Parathyroid adenoma (tissue), 2 donors: ENCODE measurements around the gene SF3B5.
"Not testable (repeated sequence)": the region's sequence is repeated elsewhere in the genome, so short reads cannot be mapped to it uniquely, and the experiment has no call there.

Source experiments
- H2AFZ ChIP-seq: fragments of 300-600 bp; sonication (generic); one replicate; pipeline ENCODE4 v1.7.0; 2017; ENCODE audit warnings: antibody characterized with exemption, mild to moderate bottlenecking
- H3K27ac ChIP-seq: fragments of 300-600 bp; sonication (generic); one replicate; pipeline ENCODE4 v1.7.0; 2017
- H3K27me3 ChIP-seq: fragments of 300-600 bp; sonication (generic); one replicate; pipeline ENCODE4 v1.7.0; 2017; ENCODE audit warnings: low read length; ENCODE audit not compliant: control insufficient read depth, insufficient read depth
- H3K36me3 ChIP-seq: fragments of 300-600 bp; sonication (generic); one replicate; pipeline ENCODE4 v1.7.0; 2017; ENCODE audit warnings: low read length; ENCODE audit not compliant: control insufficient read depth, insufficient read depth
- H3K4me1 ChIP-seq: fragments of 300-600 bp; sonication (generic); one replicate; pipeline ENCODE4 v1.7.0; 2017; ENCODE audit warnings: control low read depth
- H3K4me2 ChIP-seq: fragments of 300-600 bp; sonication (generic); one replicate; pipeline ENCODE4 v1.7.0; 2017; ENCODE audit warnings: low read length
- H3K4me3 ChIP-seq: fragments of 300-600 bp; sonication (generic); one replicate; pipeline ENCODE4 v1.7.0; 2017; ENCODE audit warnings: low read depth, low read length
- H3K79me2 ChIP-seq: fragments of 300-600 bp; sonication (generic); one replicate; pipeline ENCODE4 v1.7.0; 2017; ENCODE audit warnings: control low read depth
- H3K9ac ChIP-seq: fragments of 300-600 bp; sonication (generic); one replicate; pipeline ENCODE4 v1.7.0; 2017; ENCODE audit warnings: mild to moderate bottlenecking
- H3K9me3 ChIP-seq: fragments of 300-600 bp; sonication (generic); one replicate; pipeline ENCODE4 v1.7.0; 2017; ENCODE audit warnings: low read length; ENCODE audit not compliant: control insufficient read depth
- TF ChIP-seq, protein P1 (sequence below): fragments of 300-600 bp; sonication (generic); IDR thresholded peaks from one replicate; pipeline ENCODE4 v1.7.0; 2017; ENCODE audit warnings: antibody characterized with exemption, mild to moderate bottlenecking
- donor health status: primary hyperparathyroidism.

Gene SF3B5

DNA sequence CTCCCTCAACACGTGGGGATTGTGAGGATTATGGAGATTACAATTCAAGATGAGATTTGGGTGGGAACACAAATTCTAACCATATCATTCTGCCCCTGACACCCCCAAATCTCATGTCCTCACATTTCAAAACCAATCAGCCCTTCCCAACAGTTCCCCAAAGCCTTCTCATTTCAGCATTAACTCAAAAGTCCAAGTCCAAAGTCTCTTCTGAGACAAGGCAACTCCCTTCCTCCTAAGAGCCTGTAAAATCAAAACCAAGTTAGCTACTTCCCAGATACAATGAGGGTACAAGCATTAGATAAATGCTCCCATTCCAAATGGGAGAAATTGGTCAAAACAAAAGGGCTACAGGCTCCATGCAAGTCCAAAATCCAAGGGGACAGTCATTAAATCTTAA, 47.7 kb downstream of the SF3B5 start:
- Histone ChIP-seq H3K27ac (no peak overlapping the region), H3K36me3 (no peaks in the 10 kb centered on the region), H3K9me3 (no peaks in the 10 kb centered on the region), H3K9ac (no peak overlapping the region), H3K4me1 (no peaks in the 10 kb centered on the region), H2AFZ (no peak overlapping the region), H3K79me2 (no peaks in the 10 kb centered on the region), H3K27me3 (no peaks in the 10 kb centered on the region), H3K4me3 (no peak overlapping the region), H3K4me2 (no peak overlapping the region)
- TF ChIP-seq, protein P1, sequence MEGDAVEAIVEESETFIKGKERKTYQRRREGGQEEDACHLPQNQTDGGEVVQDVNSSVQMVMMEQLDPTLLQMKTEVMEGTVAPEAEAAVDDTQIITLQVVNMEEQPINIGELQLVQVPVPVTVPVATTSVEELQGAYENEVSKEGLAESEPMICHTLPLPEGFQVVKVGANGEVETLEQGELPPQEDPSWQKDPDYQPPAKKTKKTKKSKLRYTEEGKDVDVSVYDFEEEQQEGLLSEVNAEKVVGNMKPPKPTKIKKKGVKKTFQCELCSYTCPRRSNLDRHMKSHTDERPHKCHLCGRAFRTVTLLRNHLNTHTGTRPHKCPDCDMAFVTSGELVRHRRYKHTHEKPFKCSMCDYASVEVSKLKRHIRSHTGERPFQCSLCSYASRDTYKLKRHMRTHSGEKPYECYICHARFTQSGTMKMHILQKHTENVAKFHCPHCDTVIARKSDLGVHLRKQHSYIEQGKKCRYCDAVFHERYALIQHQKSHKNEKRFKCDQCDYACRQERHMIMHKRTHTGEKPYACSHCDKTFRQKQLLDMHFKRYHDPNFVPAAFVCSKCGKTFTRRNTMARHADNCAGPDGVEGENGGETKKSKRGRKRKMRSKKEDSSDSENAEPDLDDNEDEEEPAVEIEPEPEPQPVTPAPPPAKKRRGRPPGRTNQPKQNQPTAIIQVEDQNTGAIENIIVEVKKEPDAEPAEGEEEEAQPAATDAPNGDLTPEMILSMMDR: no peak

DNA sequence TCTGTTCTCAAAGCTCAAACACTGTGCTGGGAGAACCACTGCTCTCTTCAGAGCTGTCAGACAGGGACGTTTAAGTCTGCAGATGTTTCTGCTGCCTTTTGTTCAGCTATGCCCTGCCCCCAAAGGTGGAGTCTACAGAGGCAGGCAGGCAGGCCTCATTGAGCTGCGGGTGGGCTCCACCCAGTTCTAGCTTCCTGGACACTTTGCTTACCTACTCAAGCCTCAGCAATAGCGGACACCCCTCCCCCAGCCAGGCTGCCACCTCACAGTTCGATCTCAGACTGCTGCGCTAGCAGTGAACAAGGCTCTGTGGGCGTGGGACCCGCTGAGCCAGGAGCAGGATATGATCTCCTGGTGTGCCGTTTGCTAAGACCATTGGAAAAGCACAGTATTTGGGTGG, 48.7 kb downstream of the SF3B5 start:
- H3K27me3 ChIP-seq, H3K4me2 ChIP-seq: not testable (repeated sequence)

DNA sequence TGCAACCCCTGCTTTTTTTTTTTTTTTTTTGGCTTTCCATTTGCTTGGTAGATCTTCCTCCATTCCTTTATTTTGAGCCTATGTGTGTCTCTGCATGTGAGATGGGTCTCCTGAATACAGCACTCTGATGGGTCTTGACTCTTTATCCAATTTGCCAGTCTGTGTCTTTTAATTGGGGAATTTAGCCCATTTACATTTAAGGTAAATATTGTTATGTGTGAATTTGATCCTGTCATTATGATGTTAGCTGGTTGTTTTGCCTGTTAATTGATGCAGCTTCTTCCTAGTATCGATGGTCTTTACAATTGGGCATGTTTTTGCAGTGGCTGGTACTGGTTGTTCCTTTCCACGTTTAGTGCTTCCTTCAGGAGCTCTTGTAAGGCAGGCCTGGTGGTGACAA, 50.4 kb downstream of the SF3B5 start:
- H3K36me3 ChIP-seq, H3K4me2 ChIP-seq, H2AFZ ChIP-seq, H3K4me1 ChIP-seq, H3K27ac ChIP-seq, H3K4me3 ChIP-seq, H3K9ac ChIP-seq, H3K27me3 ChIP-seq, H3K9me3 ChIP-seq, H3K79me2 ChIP-seq: not testable (repeated sequence)

More for the DNA sequence above, 48.7 kb downstream of the SF3B5 start:
- not testable (repeated sequence) for H2AFZ ChIP-seq, H3K4me3 ChIP-seq, H3K9me3 ChIP-seq, H3K27ac ChIP-seq, H3K36me3 ChIP-seq, H3K4me1 ChIP-seq, H3K9ac ChIP-seq, H3K79me2 ChIP-seq
